Endothelial cell of umbilical vein (primary cell): ENCODE results near the gene HUNK. TPM values are rescaled to one million over a fixed set of nuclear protein-coding genes. Genes with fewer than 3 reads are reported as not detected.

Source experiments
- BruUV-seq: library from RNA; stranded (reverse); fragments of 400-500 nt; replicated peaks from 2 replicates; lab custom pipeline; 2021; lab: Mats Ljungman, UMichigan
- CTCF ChIA-PET: fragments of 300-600, 350-600 bp; sonication (Branson Sonifier 250); formaldehyde crosslinking; loops from one replicate; lab custom pipeline; 2021; ENCODE audit warnings: antibody characterized with exemption, inconsistent platforms; lab: Charles Lee
- POLR2A ChIA-PET: fragments of 300-600, 350-600 bp; sonication (Branson Sonifier 250); formaldehyde crosslinking; loops from one replicate; lab custom pipeline; 2021; ENCODE audit warnings: antibody characterized with exemption, inconsistent platforms; lab: Charles Lee
- DNase-seq: peaks from one replicate; pipeline ENCODE4 v3.0.0-alpha.2; 2011; ENCODE audit warnings: low read depth, low spot score
- FAIRE-seq: peaks from 2 replicates; lab custom pipeline; 2011; peaks lifted over from hg19 to GRCh38; lab: Jason Lieb, UNC
- H2AFZ ChIP-seq: 2 replicates; pipeline ENCODE4 v1.6.0; 2012; ENCODE audit warnings: low read depth, low read length, control low read depth, inconsistent platforms
- H3K27ac ChIP-seq: 2 replicates; pipeline ENCODE4 v1.5.1; 2011; ENCODE audit warnings: low read depth, mild to moderate bottlenecking, control low read depth, low read length, moderate library complexity; ENCODE audit not compliant: insufficient read depth
- H3K27me3 ChIP-seq, 2 experiments: 2 replicates each; pipeline versions ENCODE4 v1.6.0 to v1.6.1; 2011; ENCODE audit warnings: low read length in 2 of 2, mixed read lengths in 1 of 2; ENCODE audit not compliant: control insufficient read depth in 2 of 2, insufficient read depth in 2 of 2
- H3K36me3 ChIP-seq, 2 experiments: 2 replicates in 1 of 2; 3 replicates in 1 of 2; pipeline ENCODE4 v1.5.1; 2011; ENCODE audit warnings: low read length in 2 of 2, mild to moderate bottlenecking in 1 of 2, moderate library complexity in 1 of 2; ENCODE audit not compliant: control insufficient read depth in 2 of 2, insufficient read depth in 2 of 2; ENCODE audit errors: extremely low read depth in 1 of 2
- H3K4me1 ChIP-seq: 3 replicates; pipeline ENCODE4 v1.5.1; 2011; ENCODE audit warnings: mild to moderate bottlenecking, low read length; ENCODE audit not compliant: control insufficient read depth, insufficient read depth; ENCODE audit errors: extremely low read depth
- H3K4me2 ChIP-seq: 2 replicates; pipeline ENCODE4 v1.6.1; 2011; ENCODE audit warnings: low read length, control low read depth, mixed read lengths; ENCODE audit not compliant: insufficient read depth
- H3K4me3 ChIP-seq, 3 experiments: fragments of 200-600 bp in 1 of 3; sonication (generic), shearing (Covaris generic) in 1 of 3; replicated peaks in 1 of 3; 2 replicates each; pipeline ENCODE4 v1.5.1; 2011 to 2016; ENCODE audit warnings: control low read depth in 3 of 3, low read length in 3 of 3, mild to moderate bottlenecking in 2 of 3, inconsistent platforms in 1 of 3, low read depth in 1 of 3, moderate library complexity in 1 of 3; ENCODE audit not compliant: insufficient read depth in 1 of 3
- H3K79me2 ChIP-seq: 2 replicates; pipeline ENCODE4 v1.6.0; 2012; ENCODE audit warnings: low read length, inconsistent platforms; ENCODE audit not compliant: control insufficient read depth, insufficient read depth
- H3K9ac ChIP-seq: replicated peaks from 2 replicates; pipeline ENCODE3; 2011; ENCODE audit warnings: low read length, control low read depth; ENCODE audit not compliant: insufficient read depth; ENCODE audit errors: extremely low read depth
- H3K9me1 ChIP-seq: replicated peaks from 3 replicates; pipeline ENCODE4 v1.6.0; 2011; ENCODE audit warnings: mild to moderate bottlenecking, low read length; ENCODE audit not compliant: control insufficient read depth, insufficient read depth; ENCODE audit errors: extremely low read depth
- H3K9me3 ChIP-seq: replicated peaks from 2 replicates; pipeline ENCODE4 v1.5.1; 2012; ENCODE audit warnings: low read length, inconsistent platforms; ENCODE audit not compliant: control insufficient read depth, insufficient read depth
- H4K20me1 ChIP-seq: replicated peaks from 2 replicates; pipeline ENCODE3; 2011; ENCODE audit warnings: mild to moderate bottlenecking, low read length; ENCODE audit not compliant: control insufficient read depth, insufficient read depth; ENCODE audit errors: extremely low read depth
- CTCF ChIP-seq, 2 donors: IDR thresholded peaks; 1 replicate in 1 of 2; 2 replicates in 1 of 2; pipeline ENCODE4 v1.5.1; 2011; ENCODE audit warnings: low read length in 2 of 2, mild to moderate bottlenecking in 2 of 2, moderate library complexity in 2 of 2, control low read depth in 1 of 2, inconsistent platforms in 1 of 2, low read depth in 1 of 2; ENCODE audit not compliant: insufficient read depth in 1 of 2; ENCODE audit errors: extremely low read depth in 1 of 2
- EZH2 ChIP-seq: IDR thresholded peaks from 2 replicates; pipeline ENCODE4 v1.6.1; 2012; ENCODE audit warnings: borderline replicate concordance, low read depth, mild to moderate bottlenecking, moderate library complexity, low read length, inconsistent platforms; ENCODE audit not compliant: severe bottlenecking
- FOS ChIP-seq: IDR thresholded peaks from 2 replicates; pipeline ENCODE4 v1.6.1; 2011; ENCODE audit warnings: mild to moderate bottlenecking, low read length, moderate library complexity, borderline replicate concordance; ENCODE audit not compliant: insufficient read depth
- GATA2 ChIP-seq: IDR thresholded peaks from 2 replicates; pipeline ENCODE4 v1.7.0; 2011; ENCODE audit warnings: low read depth, mild to moderate bottlenecking, moderate library complexity, mixed read lengths, low read length; ENCODE audit not compliant: insufficient read length, insufficient read depth
- JUN ChIP-seq: IDR thresholded peaks from 2 replicates; pipeline ENCODE4 v1.6.1; 2011; ENCODE audit warnings: borderline replicate concordance, low read depth; ENCODE audit not compliant: insufficient read length, insufficient read depth
- MAX ChIP-seq: IDR thresholded peaks from 2 replicates; pipeline ENCODE4 v1.6.1; 2011; ENCODE audit not compliant: insufficient read depth, insufficient read length
- MYC ChIP-seq: IDR thresholded peaks from one replicate; pipeline ENCODE4 v1.6.1; 2011; ENCODE audit warnings: mild to moderate bottlenecking, low read depth, low read length
- POLR2A ChIP-seq: IDR thresholded peaks from 2 replicates; pipeline ENCODE4 v1.6.1; 2012; ENCODE audit warnings: low read depth, mild to moderate bottlenecking, control low read depth, low read length
- POLR2AphosphoS5 ChIP-seq: IDR thresholded peaks from 2 replicates; pipeline ENCODE4 v1.6.1; 2012; ENCODE audit warnings: low read depth, mild to moderate bottlenecking, control low read depth, low read length, moderate library complexity; ENCODE audit not compliant: insufficient read depth
- dilution Hi-C: fragments of 300-500 bp; cut with MboI; formaldehyde crosslinking; loops from one replicate; pipeline ENCODE4 v1.15.0; 2019; ENCODE audit warnings: low sequenced_read_pairs; ENCODE audit not compliant: extremely low pct_ligation_motif_present
- intact Hi-C: fragments of 100-400 bp; cut with micrococcal nuclease; formaldehyde crosslinking; loops from one replicate; pipeline ENCODE4 v1.10.0; 2022
- polyA plus RNA-seq, 4 experiments: library from polyadenylated mRNA; depleted of rRNA in 3 of 4; stranded (reverse) in 3 of 4; unstranded in 1 of 4; fragments of >200 nt; gene quantifications; 2 replicates each; pipeline versions ENCODE4 v1.2.1 to v1.2.3, GENCODE V29; 2011 to 2012; ENCODE audit warnings: missing spikeins in 1 of 4
- total RNA-seq: library from RNA; stranded (reverse); gene quantifications from 2 replicates; pipeline ENCODE4 v1.2.3, GENCODE V29; 2021

HUNK gene
- total and polyA plus RNA-seq, 2 donors (not counting 3 experiments of a cell fraction or from before 2014, with no cell fraction given) = not detected

- intact Hi-C loops = no loop called here
- no peak overlapping the region for H2AFZ ChIP-seq
- no peak for DNase-seq
- H3K9me3 ChIP-seq = no peaks in the 10 kb centered on the region
- H3K27ac ChIP-seq = no peak overlapping the region
- H3K9ac ChIP-seq = no peak overlapping the region
- H3K9me1 ChIP-seq = no peaks in the 10 kb centered on the region
- no peaks in the 10 kb centered on the region for H3K36me3 ChIP-seq
- H3K4me1 ChIP-seq = no peaks in the 10 kb centered on the region
- TF ChIP-seq POLR2AphosphoS5 (no peak), MYC (no peak), EZH2 (no peak), CTCF (IDR thresholded peaks at IDR 0.05; ENCODE audit: extremely low read depth in 1 of 2, insufficient read depth in 1 of 2, low read depth in 1 of 2, low read length in 2 of 2) (no peak), MAX (no peak), JUN (no peak), GATA2 (no peak), FOS (no peak), POLR2A (no peak)
- no peak for FAIRE-seq
- no peaks in the 10 kb centered on the region for H3K79me2 ChIP-seq
- dilution Hi-C loops = no loop called here
- no peaks in the 10 kb centered on the region for H4K20me1 ChIP-seq
- POLR2A ChIA-PET = no interaction called here
- H3K4me2 ChIP-seq = no peak overlapping the region
- CTCF ChIA-PET = no interaction called here
- BruUV-seq = no TSS peak
- H3K4me3 ChIP-seq = no peak overlapping the region
- H3K27me3 ChIP-seq = no peaks in the 10 kb centered on the region
Observed at GRCh38 chr21:31922881-31923280, 50.1 kb downstream of the HUNK start.
